Right lobe of liver (tissue), 6 donors: Measurements from ENCODE around the gene FAH. TPM values are rescaled to one million over a fixed set of nuclear protein-coding genes. Genes with fewer than 3 reads are reported as not detected.

Experiments used
- ATAC-seq, 4 donors: fragments of 200-7000 bp; cut with Tn5 transposase; one replicate each; pipeline ENCODE4 v1.9.1; 2020; ENCODE audit warnings: mild to moderate bottlenecking in 4 of 4, moderate library complexity in 4 of 4
- DNase-seq, 3 donors: peaks; one replicate each; pipeline ENCODE4 v3.0.0-alpha.2; 2020
- H3K27ac ChIP-seq, 3 donors: fragments of 200-600 bp; one replicate each; pipeline ENCODE4 v1.8.0; 2022
- H3K27me3 ChIP-seq, 2 donors: fragments of 200-600 bp; one replicate each; pipeline ENCODE4 v1.8.0; 2022
- H3K36me3 ChIP-seq, 4 donors: fragments of 200-600 bp; sonication (generic) in 1 of 4; one replicate each; pipeline versions ENCODE4 v1.5.1 to v1.8.0; 2017 to 2022; ENCODE audit warnings: control low read depth in 1 of 4
- H3K4me1 ChIP-seq, 4 donors: fragments of 200-600 bp; sonication (generic) in 1 of 4; one replicate each; pipeline versions ENCODE4 v1.5.1 to v1.8.0; 2017 to 2022; ENCODE audit warnings: control low read depth in 1 of 4
- H3K4me3 ChIP-seq, 3 donors: fragments of 200-600 bp; one replicate each; pipeline ENCODE4 v1.8.0; 2022
- H3K9me3 ChIP-seq, 4 donors: fragments of 200-600 bp; sonication (generic) in 1 of 4; one replicate each; pipeline versions ENCODE4 v1.5.1 to v1.8.0; 2017 to 2022; ENCODE audit warnings: control low read depth in 1 of 4
- CTCF ChIP-seq, 4 donors: fragments of 200-600 bp in 3 of 4; fragments of 450-650 bp in 1 of 4; IDR thresholded peaks; one replicate each; pipeline versions ENCODE4 v1.5.1 to v1.8.0; 2016 to 2022; ENCODE audit warnings: antibody characterized with exemption in 4 of 4, mild to moderate bottlenecking in 2 of 4
- POLR2A ChIP-seq: fragments of 450-650 bp; IDR thresholded peaks from one replicate; pipeline ENCODE4 v1.6.1; 2017; ENCODE audit warnings: antibody characterized with exemption, mild to moderate bottlenecking
- WGBS: methylation state at CpG from one replicate; pipeline ENCODE4 v1.1.6; 2018; ENCODE audit warnings: low coverage, low lambda C conversion rate; ENCODE audit not compliant: insufficient coverage; ENCODE audit errors: missing lambda C conversion rate; 5-methylcytosine and 5-hydroxymethylcytosine counted together
- intact Hi-C, 2 donors: fragments of 100-400 bp; cut with DNase I; formaldehyde crosslinking; loops; one replicate each; pipeline versions ENCODE4 v1.11.2 to v1.14.1; 2022
- total RNA-seq, 6 experiments: library from RNA; depleted of rRNA in 2 of 6; stranded (reverse); fragments of >200 nt in 2 of 6; fragmentation: NEBNext Ultra II Directional in 3 of 6; extraction: Animal tissue kit (Norgen Biotek cat#: 25700) in 3 of 6; gene quantifications; one replicate each; pipeline versions ENCODE4 v1.1.0 to v1.2.4, GENCODE V29; 2016 to 2023
- donor health status: DM: no; HTN: yes; CAD: no.
- donor health status: DM: no; HTN: no; CAD: no.
- donor health status: DM: no; HTN: no; CAD: no.
- donor health status: DM: no; HTN: yes; CAD: no.
- donor health status: DM: no; HTN: yes; CAD: no.

Gene FAH
- total RNA-seq, 6 experiments from 2014 or later, result 164 to 250 (median 219) TPM

GRCh38 chr15:80191198-80191597 lies 38.4 kb downstream of the FAH start:
- Histone ChIP-seq H3K27ac (no peak overlapping the region), H3K9me3 (no peaks in the 10 kb centered on the region)
- 92% methylated on average over 2 of the region's 2 CpGs for WGBS

GRCh38 chr15:80191897-80192595 lies 39.2 kb downstream of the FAH start:
- H3K36me3 ChIP-seq, result peaks cover 0 to 23% (median 8%) of the 10 kb centered on the region in 4 donors
- H3K4me1 ChIP-seq, result no peaks in the 10 kb centered on the region
- 86% methylated on average over 7 of the region's 8 CpGs for WGBS
- H3K4me3 ChIP-seq, result no peak overlapping the region
- no peak for DNase-seq
- no peak overlapping the region for H3K27ac ChIP-seq
- TF ChIP-seq POLR2A, result no peak
- TF ChIP-seq CTCF (IDR thresholded peaks at IDR 0.05), result no peak
- intact Hi-C loops, result no loop called here
- no peaks in the 10 kb centered on the region for H3K9me3 ChIP-seq
- ATAC-seq, result no peak
- no peaks in the 10 kb centered on the region for H3K27me3 ChIP-seq

More at GRCh38 chr15:80191198-80191597, 38.4 kb downstream of the FAH start:
- no peak for ATAC-seq
- H3K4me1 ChIP-seq, result no peaks in the 10 kb centered on the region
- TF ChIP-seq POLR2A (no peak), CTCF (IDR thresholded peaks at IDR 0.05) (no peak)
- DNase-seq, result no peak
- peaks cover 4 to 31% (median 16%) of the 10 kb centered on the region in 4 donors for H3K36me3 ChIP-seq
- no peaks in the 10 kb centered on the region for H3K27me3 ChIP-seq
- intact Hi-C loops, result no loop called here
- H3K4me3 ChIP-seq, result no peak overlapping the region

GRCh38 chr15:80194186-80194585 lies 41.4 kb downstream of the FAH start:
- DNase-seq, result no peak
- H3K36me3 ChIP-seq, result peaks cover 0 to 1% (median 0%) of the 10 kb centered on the region in 4 donors
- 100% methylated on average over 1 of the region's 1 CpG for WGBS
- H3K4me3 ChIP-seq, result no peak overlapping the region
- H3K9me3 ChIP-seq, result no peaks in the 10 kb centered on the region
- TF ChIP-seq POLR2A, result no peak
- TF ChIP-seq CTCF (IDR thresholded peaks at IDR 0.05), result no peak
- H3K4me1 ChIP-seq, result no peaks in the 10 kb centered on the region
- no peak overlapping the region for H3K27ac ChIP-seq
- no peak for ATAC-seq
- no peaks in the 10 kb centered on the region for H3K27me3 ChIP-seq
- intact Hi-C loops, result no loop called here

GRCh38 chr15:80194914-80195313 lies 42.1 kb downstream of the FAH start:
- Histone ChIP-seq H3K4me1 (no peaks in the 10 kb centered on the region), H3K27ac (no peak overlapping the region), H3K9me3 (no peaks in the 10 kb centered on the region), H3K36me3 (no peaks in the 10 kb centered on the region), H3K27me3 (no peaks in the 10 kb centered on the region), H3K4me3 (no peak overlapping the region)
- ATAC-seq (peak; percentile 28 to 91 (median 42)), DNase-seq (no peak)
- no peak for TF ChIP-seq CTCF (IDR thresholded peaks at IDR 0.05)
- TF ChIP-seq POLR2A, result no peak
- WGBS, result 22% methylated on average over 1 of the region's 1 CpG
- intact Hi-C loops, result no loop called here
